SK-N-SH (cell line): ENCODE data around the gene CASKIN1. TPM values are rescaled to one million over a fixed set of nuclear protein-coding genes. Genes with fewer than 3 reads are reported as not detected.

ENCODE experiments used
- CTCF ChIA-PET: fragments of 300-600, 350-600 bp; formaldehyde crosslinking; extraction: SDS; loops from one replicate; lab custom pipeline; 2021; lab: Yijun Ruan, JAX
- POLR2A ChIA-PET: fragments of 350-600 bp; sonication (Branson Sonifier 250); formaldehyde crosslinking; extraction: SDS; loops from one replicate; lab custom pipeline; 2020; ENCODE audit warnings: antibody characterized with exemption, inconsistent platforms; lab: Yijun Ruan, JAX
- DNase-seq: peaks from one replicate; pipeline ENCODE4 v3.0.0; 2012
- H2AFZ ChIP-seq: fragments of 200-600 bp; sonication (generic); 2 replicates; pipeline ENCODE4 v1.8.1; 2016; ENCODE audit warnings: antibody characterized with exemption, mild to moderate bottlenecking, low read depth
- H3F3A ChIP-seq: fragments of 200-600 bp; sonication (generic); replicated peaks from 2 replicates; pipeline ENCODE3; 2016; ENCODE audit warnings: antibody characterized with exemption, mild to moderate bottlenecking; ENCODE audit not compliant: insufficient read depth
- H3K27ac ChIP-seq, 2 experiments: fragments of 200-500 bp in 1 of 2; fragments of 200-600 bp in 1 of 2; sonication (Bioruptor generic) in 1 of 2; sonication (generic), shearing (Covaris generic) in 1 of 2; 2 replicates each; pipeline versions ENCODE4 v1.5.1 to v1.6.1; 2014 to 2016; ENCODE audit warnings: low read depth in 2 of 2, inconsistent platforms in 1 of 2, low read length in 1 of 2, mild to moderate bottlenecking in 1 of 2, mixed read lengths in 1 of 2
- H3K27me3 ChIP-seq: fragments of 200-600 bp; sonication (generic), shearing (Covaris generic); 2 replicates; pipeline ENCODE4 v1.6.1; 2016; ENCODE audit warnings: mixed run types; ENCODE audit not compliant: insufficient read depth
- H3K36me3 ChIP-seq, 2 experiments: fragments of 200-500 bp in 1 of 2; fragments of 200-600 bp in 1 of 2; sonication (Bioruptor generic) in 1 of 2; sonication (generic) in 1 of 2; replicated peaks in 1 of 2; 2 replicates each; pipeline versions ENCODE3 to v1.5.1; 2014 to 2016; ENCODE audit warnings: low read length in 1 of 2, mild to moderate bottlenecking in 1 of 2; ENCODE audit not compliant: insufficient read depth in 2 of 2, control insufficient read depth in 1 of 2
- H3K4me1 ChIP-seq, 2 experiments: fragments of 200-500 bp in 1 of 2; fragments of 200-600 bp in 1 of 2; sonication (Bioruptor generic) in 1 of 2; sonication (generic), shearing (Covaris generic) in 1 of 2; 2 replicates each; pipeline versions ENCODE4 v1.5.1 to v1.6.1; 2014 to 2016; ENCODE audit warnings: low read depth in 1 of 2, low read length in 1 of 2, mixed run types in 1 of 2; ENCODE audit not compliant: insufficient read depth in 2 of 2, control insufficient read depth in 1 of 2
- H3K4me2 ChIP-seq: fragments of 200-600 bp; sonication (generic), shearing (Covaris generic); 2 replicates; pipeline ENCODE4 v1.6.1; 2017; ENCODE audit warnings: mixed run types
- H3K4me3 ChIP-seq, 2 experiments: fragments of 200-500 bp in 1 of 2; fragments of 200-600 bp in 1 of 2; sonication (Bioruptor generic) in 1 of 2; sonication (generic), shearing (Covaris generic) in 1 of 2; 2 replicates each; pipeline versions ENCODE4 v1.5.1 to v1.8.1; 2014 to 2016; ENCODE audit warnings: low read depth in 2 of 2, inconsistent platforms in 1 of 2, low read length in 1 of 2, mild to moderate bottlenecking in 1 of 2, mixed read lengths in 1 of 2, moderate library complexity in 1 of 2
- H3K79me2 ChIP-seq: fragments of 200-600 bp; sonication (generic); 2 replicates; pipeline ENCODE4 v1.8.1; 2017; ENCODE audit warnings: mild to moderate bottlenecking; ENCODE audit not compliant: insufficient read depth
- H3K9ac ChIP-seq: fragments of 200-600 bp; sonication (generic); 2 replicates; pipeline ENCODE4 v1.6.1; 2017; ENCODE audit warnings: mixed run types
- H3K9me2 ChIP-seq: fragments of 200-600 bp; sonication (generic); 2 replicates; pipeline ENCODE4 v1.6.1; 2017; ENCODE audit warnings: mixed run types
- H3K9me3 ChIP-seq: fragments of 200-600 bp; sonication (generic); 2 replicates; pipeline ENCODE4 v1.6.1; 2017; ENCODE audit warnings: mixed run types, mild to moderate bottlenecking, moderate library complexity
- H4K20me1 ChIP-seq: fragments of 200-600 bp; sonication (generic); 2 replicates; pipeline ENCODE4 v1.6.1; 2017; ENCODE audit warnings: mild to moderate bottlenecking, mixed run types; ENCODE audit not compliant: insufficient read depth
- CHD2 ChIP-seq: fragments of 150-350 bp; IDR thresholded peaks from 2 replicates; pipeline ENCODE4 v1.6.1; 2018; ENCODE audit warnings: low read length; ENCODE audit not compliant: partially characterized antibody
- ELF1 ChIP-seq: IDR thresholded peaks from 2 replicates; pipeline ENCODE4 v1.4.0; 2012
- EP300 ChIP-seq, 2 experiments: IDR thresholded peaks; 2 replicates each; pipeline versions ENCODE4 v1.4.0 to v1.6.1; 2012; ENCODE audit warnings: borderline replicate concordance in 1 of 2, low read depth in 1 of 2, low read length in 1 of 2
- FOXJ3 ChIP-seq: sonication (generic); formaldehyde crosslinking; IDR thresholded peaks from 2 replicates; pipeline ENCODE4 v1.5.1; 2020; ENCODE audit warnings: mild to moderate bottlenecking, missing genetic modification reagents
- IRF3 ChIP-seq: fragments of 150-350 bp; IDR thresholded peaks from 2 replicates; pipeline ENCODE4 v1.6.1; 2016; ENCODE audit warnings: mild to moderate bottlenecking, low read depth, low read length
- MEF2A ChIP-seq: IDR thresholded peaks from 2 replicates; pipeline ENCODE4 v1.4.0; 2012; ENCODE audit warnings: low read depth, borderline replicate concordance
- MXI1 ChIP-seq: IDR thresholded peaks from 2 replicates; pipeline ENCODE4 v1.6.1; 2012; ENCODE audit warnings: mild to moderate bottlenecking, low read depth, low read length, improper control_type of control experiment
- NFIC ChIP-seq: IDR thresholded peaks from 2 replicates; pipeline ENCODE4 v1.4.0; 2012; ENCODE audit warnings: borderline replicate concordance
- RAD21 ChIP-seq: IDR thresholded peaks from 2 replicates; pipeline ENCODE4 v1.6.1; 2012; ENCODE audit warnings: mild to moderate bottlenecking, low read length
- RCOR1 ChIP-seq: fragments of 150-350 bp; IDR thresholded peaks from 2 replicates; pipeline ENCODE4 v1.6.1; 2017; ENCODE audit warnings: antibody characterized with exemption, low read length
- REST ChIP-seq: IDR thresholded peaks from 2 replicates; pipeline ENCODE4 v1.6.1; 2012; ENCODE audit warnings: mild to moderate bottlenecking, low read depth, low read length, moderate library complexity
- SMC3 ChIP-seq: IDR thresholded peaks from 2 replicates; pipeline ENCODE4 v1.6.1; 2012; ENCODE audit warnings: low read depth, low read length, improper control_type of control experiment
- TAF1 ChIP-seq: IDR thresholded peaks from 2 replicates; pipeline ENCODE4 v1.6.1; 2012; ENCODE audit warnings: low read depth, mild to moderate bottlenecking, low read length, moderate library complexity, borderline replicate concordance
- TCF12 ChIP-seq: IDR thresholded peaks from 2 replicates; pipeline ENCODE4 v1.4.0; 2012
- TEAD4 ChIP-seq: IDR thresholded peaks from 2 replicates; pipeline ENCODE4 v1.4.0; 2012; ENCODE audit warnings: mild to moderate bottlenecking, borderline replicate concordance; ENCODE audit not compliant: insufficient read depth
- YY1 ChIP-seq: IDR thresholded peaks from 2 replicates; pipeline ENCODE4 v1.4.0; 2012; ENCODE audit warnings: low read depth, mild to moderate bottlenecking
- WGBS: methylation state at CpG from one replicate; pipeline ENCODE4 v1.1.6; 2017; ENCODE audit warnings: low lambda C conversion rate; 5-methylcytosine and 5-hydroxymethylcytosine counted together
- polyA plus RNA-seq, 3 experiments: library from polyadenylated mRNA; depleted of rRNA; stranded (reverse); fragments of >200 nt; gene quantifications; 2 replicates each; pipeline ENCODE4 v1.2.3, GENCODE V29; 2012
- TF ChIP-seq, protein P1 (sequence below): IDR thresholded peaks from 2 replicates; pipeline ENCODE4 v1.4.0; 2012; ENCODE audit warnings: low read depth, borderline replicate concordance
- TF ChIP-seq, protein P2 (sequence below): IDR thresholded peaks from 2 replicates; pipeline ENCODE4 v1.4.0; 2012; ENCODE audit warnings: low read depth
- TF ChIP-seq, protein P3 (sequence below): fragments of 200-600 bp; sonication (generic); IDR thresholded peaks from 2 replicates; pipeline ENCODE4 v1.6.1; 2017; ENCODE audit warnings: antibody characterized with exemption, mild to moderate bottlenecking, moderate library complexity

CASKIN1 gene
- polyA plus RNA-seq, 1 of the 3 experiments (the other 2 are of a cell fraction), result 1.7 TPM

GRCh38 chr16:2184346-2184745 is 12.1 kb downstream of the CASKIN1 start:
- DNase-seq, result no peak
- 96% methylated on average over 13 of the region's 19 CpGs for WGBS
- no peaks in the 10 kb centered on the region for H3K9me3 ChIP-seq
- no peaks in the 10 kb centered on the region for H3F3A ChIP-seq
- ChIA-PET CTCF (interaction anchor here (3.9 kb wide), 1 partner anchor 11 kb away, joined by 19 read pairs; the partner anchor contains the start of gene CASKIN1), POLR2A (interaction anchor here (1.3 kb wide), 1 partner anchor 29 kb away, joined by 4 read pairs; the partner anchor contains the start of gene TRAF7)
- H3K4me1 ChIP-seq, result no peaks in the 10 kb centered on the region
- no peaks in the 10 kb centered on the region for H3K9me2 ChIP-seq
- H3K9ac ChIP-seq, result no peak overlapping the region
- no peak overlapping the region for H3K4me2 ChIP-seq
- H3K36me3 ChIP-seq, result peaks cover 0 to 2% of the 10 kb centered on the region in 2 experiments
- H3K4me3 ChIP-seq, result no peak overlapping the region
- TF ChIP-seq EP300 (IDR thresholded peaks at IDR 0.05; ENCODE audit: borderline replicate concordance in 1 of 2, low read depth in 1 of 2, low read length in 1 of 2), result no peak
- no peak for TF ChIP-seq CHD2
- TF ChIP-seq TAF1, result no peak
- no peak for TF ChIP-seq MXI1
- no peak for TF ChIP-seq TCF12
- TF ChIP-seq IRF3, result no peak
- TF ChIP-seq NFIC, result no peak
- H4K20me1 ChIP-seq, result no peaks in the 10 kb centered on the region
- no peaks in the 10 kb centered on the region for H3K27me3 ChIP-seq
- H2AFZ ChIP-seq, result no peak overlapping the region
- no peak overlapping the region for H3K27ac ChIP-seq
- H3K79me2 ChIP-seq, result no peaks in the 10 kb centered on the region

DNA sequence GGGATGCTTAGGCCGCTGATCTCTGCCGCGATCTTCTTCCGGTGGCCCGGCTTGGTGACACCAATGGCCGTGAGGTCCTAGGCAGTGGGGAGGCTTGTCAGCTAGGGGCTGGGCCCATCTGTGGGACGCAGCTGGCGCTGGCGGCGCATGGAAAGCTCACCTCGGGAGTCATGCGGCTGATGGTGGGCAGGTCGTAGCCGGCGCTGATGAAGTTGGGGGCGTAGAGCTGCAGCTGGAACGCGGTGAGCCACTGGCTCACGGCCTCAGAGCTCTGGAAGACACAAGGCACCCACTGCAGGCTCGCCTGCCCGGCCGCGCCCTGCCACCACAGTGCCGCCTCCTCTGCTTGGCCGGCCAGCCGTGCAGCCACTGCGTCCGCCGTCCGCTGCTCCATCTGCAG is 12.7 kb downstream of the CASKIN1 start:
- Histone ChIP-seq H2AFZ (no peak overlapping the region), H3K4me1 (no peaks in the 10 kb centered on the region), H3F3A (no peaks in the 10 kb centered on the region), H3K79me2 (no peaks in the 10 kb centered on the region), H3K27me3 (no peaks in the 10 kb centered on the region), H3K27ac (no peak overlapping the region), H3K9me2 (no peaks in the 10 kb centered on the region), H3K9me3 (no peaks in the 10 kb centered on the region), H3K4me2 (no peak overlapping the region), H3K9ac (no peak overlapping the region), H3K4me3 (no peak overlapping the region), H4K20me1 (no peaks in the 10 kb centered on the region), H3K36me3 (peaks cover 0 to 2% of the 10 kb centered on the region in 2 experiments)
- WGBS, result 95% methylated on average over 22 of the region's 30 CpGs
- POLR2A ChIA-PET, result interaction anchor here (0.6 to 1.3 kb wide), 3 partner anchors 11 to 68 kb away, joined by 3 to 5 read pairs (median 4); partner anchors contain the start of gene TRAF7
- no peak for DNase-seq
- CTCF ChIA-PET, result interaction anchor here (3.9 kb wide), 1 partner anchor 12 kb away, joined by 19 read pairs; the partner anchor contains the start of gene CASKIN1
- TF ChIP-seq YY1 (no peak), TEAD4 (no peak), ELF1 (no peak), SMC3 (no peak), CHD2 (no peak), RAD21 (no peak), FOXJ3 (CRISPR knock-in tag) (no peak), MEF2A (no peak), RCOR1 (no peak), REST (no peak)
- TF ChIP-seq, protein P1, sequence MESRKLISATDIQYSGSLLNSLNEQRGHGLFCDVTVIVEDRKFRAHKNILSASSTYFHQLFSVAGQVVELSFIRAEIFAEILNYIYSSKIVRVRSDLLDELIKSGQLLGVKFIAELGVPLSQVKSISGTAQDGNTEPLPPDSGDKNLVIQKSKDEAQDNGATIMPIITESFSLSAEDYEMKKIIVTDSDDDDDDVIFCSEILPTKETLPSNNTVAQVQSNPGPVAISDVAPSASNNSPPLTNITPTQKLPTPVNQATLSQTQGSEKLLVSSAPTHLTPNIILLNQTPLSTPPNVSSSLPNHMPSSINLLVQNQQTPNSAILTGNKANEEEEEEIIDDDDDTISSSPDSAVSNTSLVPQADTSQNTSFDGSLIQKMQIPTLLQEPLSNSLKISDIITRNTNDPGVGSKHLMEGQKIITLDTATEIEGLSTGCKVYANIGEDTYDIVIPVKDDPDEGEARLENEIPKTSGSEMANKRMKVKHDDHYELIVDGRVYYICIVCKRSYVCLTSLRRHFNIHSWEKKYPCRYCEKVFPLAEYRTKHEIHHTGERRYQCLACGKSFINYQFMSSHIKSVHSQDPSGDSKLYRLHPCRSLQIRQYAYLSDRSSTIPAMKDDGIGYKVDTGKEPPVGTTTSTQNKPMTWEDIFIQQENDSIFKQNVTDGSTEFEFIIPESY, result no peak
- TF ChIP-seq, protein P2, sequence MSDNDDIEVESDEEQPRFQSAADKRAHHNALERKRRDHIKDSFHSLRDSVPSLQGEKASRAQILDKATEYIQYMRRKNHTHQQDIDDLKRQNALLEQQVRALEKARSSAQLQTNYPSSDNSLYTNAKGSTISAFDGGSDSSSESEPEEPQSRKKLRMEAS, result no peak
- TF ChIP-seq, protein P3, sequence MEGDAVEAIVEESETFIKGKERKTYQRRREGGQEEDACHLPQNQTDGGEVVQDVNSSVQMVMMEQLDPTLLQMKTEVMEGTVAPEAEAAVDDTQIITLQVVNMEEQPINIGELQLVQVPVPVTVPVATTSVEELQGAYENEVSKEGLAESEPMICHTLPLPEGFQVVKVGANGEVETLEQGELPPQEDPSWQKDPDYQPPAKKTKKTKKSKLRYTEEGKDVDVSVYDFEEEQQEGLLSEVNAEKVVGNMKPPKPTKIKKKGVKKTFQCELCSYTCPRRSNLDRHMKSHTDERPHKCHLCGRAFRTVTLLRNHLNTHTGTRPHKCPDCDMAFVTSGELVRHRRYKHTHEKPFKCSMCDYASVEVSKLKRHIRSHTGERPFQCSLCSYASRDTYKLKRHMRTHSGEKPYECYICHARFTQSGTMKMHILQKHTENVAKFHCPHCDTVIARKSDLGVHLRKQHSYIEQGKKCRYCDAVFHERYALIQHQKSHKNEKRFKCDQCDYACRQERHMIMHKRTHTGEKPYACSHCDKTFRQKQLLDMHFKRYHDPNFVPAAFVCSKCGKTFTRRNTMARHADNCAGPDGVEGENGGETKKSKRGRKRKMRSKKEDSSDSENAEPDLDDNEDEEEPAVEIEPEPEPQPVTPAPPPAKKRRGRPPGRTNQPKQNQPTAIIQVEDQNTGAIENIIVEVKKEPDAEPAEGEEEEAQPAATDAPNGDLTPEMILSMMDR, result no peak
